H9 (cell line): ENCODE results near the gene KRT79. TPM values are rescaled to one million over a fixed set of nuclear protein-coding genes. Genes with fewer than 3 reads are reported as not detected.

ENCODE experiments used
- DNase-seq: peaks from one replicate; pipeline ENCODE4 v3.0.0-alpha.2; 2017
- H2AFZ ChIP-seq: one replicate; pipeline ENCODE4 v1.6.1; 2013; ENCODE audit warnings: mild to moderate bottlenecking, low read length, control low read depth, moderate library complexity
- H2AK5ac ChIP-seq: 2 replicates; pipeline ENCODE4 v1.6.1; 2013; ENCODE audit warnings: low read length, control low read depth, mixed read lengths; ENCODE audit not compliant: insufficient read length
- H2BK120ac ChIP-seq: one replicate; pipeline ENCODE4 v1.6.1; 2013; ENCODE audit warnings: low read depth, mild to moderate bottlenecking, low read length, control low read depth, inconsistent platforms; ENCODE audit not compliant: poor library complexity, severe bottlenecking
- H2BK12ac ChIP-seq: 2 replicates; pipeline ENCODE4 v1.6.1; 2013; ENCODE audit warnings: low read length, control low read depth, mixed read lengths, low read depth; ENCODE audit not compliant: insufficient read length
- H2BK15ac ChIP-seq: 2 replicates; pipeline ENCODE4 v1.6.1; 2013; ENCODE audit warnings: low read depth, low read length, control low read depth
- H2BK20ac ChIP-seq: one replicate; pipeline ENCODE4 v1.6.1; 2013; ENCODE audit warnings: low read depth, mild to moderate bottlenecking, low read length, control low read depth, inconsistent platforms; ENCODE audit not compliant: poor library complexity, severe bottlenecking
- H2BK5ac ChIP-seq: 2 replicates; pipeline ENCODE4 v1.6.1; 2013; ENCODE audit warnings: low read length, control low read depth, mixed read lengths; ENCODE audit not compliant: insufficient read length
- H3K14ac ChIP-seq: 2 replicates; pipeline ENCODE4 v1.6.1; 2013; ENCODE audit warnings: low read length, control low read depth; ENCODE audit not compliant: insufficient read depth
- H3K18ac ChIP-seq: 2 replicates; pipeline ENCODE4 v1.6.1; 2013; ENCODE audit warnings: low read depth, mild to moderate bottlenecking, mixed read lengths, low read length, control low read depth; ENCODE audit not compliant: insufficient read length
- H3K23ac ChIP-seq: 2 replicates; pipeline ENCODE4 v1.6.1; 2013; ENCODE audit warnings: low read length, control low read depth, mixed read lengths, low read depth; ENCODE audit not compliant: insufficient read length
- H3K23me2 ChIP-seq: 2 replicates; pipeline ENCODE4 v1.6.1; 2013; ENCODE audit warnings: low read depth, mild to moderate bottlenecking, mixed read lengths, low read length, control low read depth; ENCODE audit not compliant: insufficient read length, poor library complexity, severe bottlenecking
- H3K27ac ChIP-seq: 2 replicates; pipeline ENCODE4 v1.5.1; 2013; ENCODE audit warnings: low read length, control low read depth, mixed read lengths, low read depth; ENCODE audit not compliant: insufficient read length
- H3K27me3 ChIP-seq: 2 replicates; pipeline ENCODE4 v1.6.1; 2013; ENCODE audit warnings: low read length, control low read depth, inconsistent platforms; ENCODE audit not compliant: insufficient read depth
- H3K4ac ChIP-seq: 2 replicates; pipeline ENCODE4 v1.6.1; 2013; ENCODE audit warnings: low read depth, mild to moderate bottlenecking, control low read depth, inconsistent platforms, low read length, moderate library complexity
- H3K4me1 ChIP-seq: 2 replicates; pipeline ENCODE4 v1.6.1; 2013; ENCODE audit warnings: low read length, control low read depth, inconsistent platforms; ENCODE audit not compliant: insufficient read depth
- H3K4me2 ChIP-seq: 2 replicates; pipeline ENCODE4 v1.6.1; 2013; ENCODE audit warnings: low read length, control low read depth, mixed read lengths; ENCODE audit not compliant: insufficient read length, insufficient read depth
- H3K56ac ChIP-seq: 2 replicates; pipeline ENCODE4 v1.6.1; 2013; ENCODE audit warnings: low read depth, mild to moderate bottlenecking, mixed read lengths, low read length, control low read depth; ENCODE audit not compliant: insufficient read length
- H3K79me1 ChIP-seq: 2 replicates; pipeline ENCODE4 v1.6.1; 2013; ENCODE audit warnings: low read depth, mild to moderate bottlenecking, moderate library complexity, low read length, control low read depth, inconsistent platforms; ENCODE audit not compliant: insufficient read depth, poor library complexity, severe bottlenecking
- H3K79me2 ChIP-seq: 2 replicates; pipeline ENCODE4 v1.6.1; 2013; ENCODE audit warnings: low read length, control low read depth, inconsistent platforms; ENCODE audit not compliant: insufficient read depth
- H3K9ac ChIP-seq: 2 replicates; pipeline ENCODE4 v1.6.1; 2013; ENCODE audit warnings: low read length, control low read depth, mixed read lengths; ENCODE audit not compliant: insufficient read length; ENCODE audit errors: extremely low read depth
- H3K9me3 ChIP-seq: one replicate; pipeline ENCODE4 v1.6.1; 2013; ENCODE audit warnings: low read depth, low read length, inconsistent platforms; ENCODE audit not compliant: control insufficient read depth
- H3T11ph ChIP-seq: one replicate; pipeline ENCODE4 v1.6.1; 2013; ENCODE audit warnings: mild to moderate bottlenecking, low read length, control low read depth, inconsistent platforms
- H4K20me1 ChIP-seq: one replicate; pipeline ENCODE4 v1.6.1; 2013; ENCODE audit not compliant: control insufficient read depth, insufficient read length, insufficient read depth
- H4K5ac ChIP-seq: 2 replicates; pipeline ENCODE4 v1.6.1; 2013; ENCODE audit warnings: low read depth, mild to moderate bottlenecking, mixed read lengths, low read length, control low read depth; ENCODE audit not compliant: insufficient read length
- H4K8ac ChIP-seq: replicated peaks from 2 replicates; pipeline ENCODE4 v1.6.1; 2013; ENCODE audit warnings: low read length, control low read depth, mixed read lengths, low read depth; ENCODE audit not compliant: insufficient read length
- H4K91ac ChIP-seq: 2 replicates; pipeline ENCODE4 v1.6.1; 2013; ENCODE audit warnings: low read depth, mild to moderate bottlenecking, moderate library complexity, mixed read lengths, low read length, control low read depth; ENCODE audit not compliant: insufficient read length
- H3K27ac Mint-ChIP-seq, 3 experiments: 2 replicates in 2 of 3; 3 replicates in 1 of 3; pipeline ENCODE4 v1.8.0; 2020 to 2021; ENCODE audit warnings: mixed read lengths in 3 of 3, mild to moderate bottlenecking in 1 of 3, moderate library complexity in 1 of 3
- H3K27me3 Mint-ChIP-seq: 2 replicates; pipeline ENCODE4 v1.8.0; 2021; ENCODE audit warnings: low read depth, mild to moderate bottlenecking, moderate library complexity, mixed read lengths
- H3K36me3 Mint-ChIP-seq, 3 experiments: 2 replicates in 2 of 3; 3 replicates in 1 of 3; pipeline ENCODE4 v1.8.0; 2020 to 2021; ENCODE audit warnings: low read depth in 3 of 3, mixed read lengths in 3 of 3; ENCODE audit not compliant: insufficient read depth in 1 of 3
- H3K4me1 Mint-ChIP-seq, 2 experiments: 2 replicates each; pipeline ENCODE4 v1.8.0; 2020; ENCODE audit warnings: mixed read lengths in 2 of 2
- H3K4me3 Mint-ChIP-seq, 2 experiments: 2 replicates in 1 of 2; 3 replicates in 1 of 2; pipeline ENCODE4 v1.8.0; 2020 to 2021; ENCODE audit warnings: mild to moderate bottlenecking in 2 of 2, mixed read lengths in 2 of 2, moderate library complexity in 1 of 2
- H3K9me3 Mint-ChIP-seq, 2 experiments: 2 replicates in 1 of 2; 3 replicates in 1 of 2; pipeline ENCODE4 v1.8.0; 2020; ENCODE audit warnings: mild to moderate bottlenecking in 2 of 2, mixed read lengths in 2 of 2, moderate library complexity in 1 of 2
- WGBS: extraction: QIAGEN DNeasy Blood & Tissue Kit; methylation state at CpG from one replicate; pipeline ENCODE4 v1.1.7; 2013; ENCODE audit warnings: missing lambda C conversion rate, low lambda C conversion rate, mixed read lengths; ENCODE audit not compliant: insufficient read length; ENCODE audit errors: extremely low coverage; 5-methylcytosine and 5-hydroxymethylcytosine counted together
- total RNA-seq: library from RNA; stranded (reverse); gene quantifications from 2 replicates; pipeline ENCODE4 v1.2.1, GENCODE V29; 2021
- TF ChIP-seq, protein P1 (sequence below): fragments of 200-600 bp; sonication (generic); conservative IDR thresholded peaks from 3 replicates; pipeline ENCODE4 v1.8.0; 2021; ENCODE audit warnings: antibody characterized with exemption, mild to moderate bottlenecking

Gene KRT79
- total RNA-seq, 1 experiment from 2014 or later: not detected

DNA sequence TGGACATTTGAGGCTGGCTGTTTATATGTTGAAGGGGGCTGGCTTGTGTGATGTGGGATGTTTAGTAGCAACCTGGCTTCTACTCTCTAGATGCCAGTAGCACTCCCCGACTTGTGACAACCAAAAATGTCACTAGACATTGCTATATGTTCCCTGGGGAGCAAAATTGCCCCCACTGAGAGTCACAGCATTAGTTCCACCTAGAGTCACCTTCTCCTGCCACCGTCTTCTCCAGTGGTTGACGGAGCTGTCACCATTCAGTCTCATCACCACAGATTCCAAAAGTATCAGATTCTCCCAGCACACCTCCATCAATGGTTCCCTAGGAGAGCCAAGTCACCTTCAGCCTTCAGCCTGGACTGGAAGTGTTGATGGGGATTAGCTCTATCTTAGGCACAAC, 49.2 kb downstream of the KRT79 start:
- no peak overlapping the region for H3K4ac ChIP-seq
- H2BK20ac ChIP-seq: no peak overlapping the region
- Mint-ChIP-seq H3K4me1 (0 out of 4 replicates have a peak, but pooled peaks cover 0 to 4% of the 10 kb centered on the region in 2 experiments), H3K9me3 (peaks cover 0 to 2% of the 10 kb centered on the region in 2 experiments; a peak in 2 of 5 replicates), H3K27me3 (peaks cover 21% of the 10 kb centered on the region), H3K4me3 (no peak overlapping the region), H3K27ac (no peak overlapping the region), H3K36me3 (no peaks in the 10 kb centered on the region)
- no peaks in the 10 kb centered on the region for H3K79me1 ChIP-seq
- H3K9ac ChIP-seq: no peak overlapping the region
- H4K8ac ChIP-seq: no peak overlapping the region
- no peak overlapping the region for H3K18ac ChIP-seq
- H3K23ac ChIP-seq: no peak overlapping the region
- H3T11ph ChIP-seq: no peak overlapping the region
- H3K27ac ChIP-seq: no peak overlapping the region
- H3K56ac ChIP-seq: no peak overlapping the region
- H3K23me2 ChIP-seq: no peaks in the 10 kb centered on the region
- no peaks in the 10 kb centered on the region for H3K9me3 ChIP-seq
- H4K5ac ChIP-seq: no peak overlapping the region
- no peak overlapping the region for H2BK120ac ChIP-seq
- no peak overlapping the region for H4K91ac ChIP-seq
- H3K4me2 ChIP-seq: no peak overlapping the region
- H3K14ac ChIP-seq: no peak overlapping the region
- WGBS: no CpG with 5 or more reads among the region's 3 CpGs
- no peaks in the 10 kb centered on the region for H3K79me2 ChIP-seq
- TF ChIP-seq, protein P1, sequence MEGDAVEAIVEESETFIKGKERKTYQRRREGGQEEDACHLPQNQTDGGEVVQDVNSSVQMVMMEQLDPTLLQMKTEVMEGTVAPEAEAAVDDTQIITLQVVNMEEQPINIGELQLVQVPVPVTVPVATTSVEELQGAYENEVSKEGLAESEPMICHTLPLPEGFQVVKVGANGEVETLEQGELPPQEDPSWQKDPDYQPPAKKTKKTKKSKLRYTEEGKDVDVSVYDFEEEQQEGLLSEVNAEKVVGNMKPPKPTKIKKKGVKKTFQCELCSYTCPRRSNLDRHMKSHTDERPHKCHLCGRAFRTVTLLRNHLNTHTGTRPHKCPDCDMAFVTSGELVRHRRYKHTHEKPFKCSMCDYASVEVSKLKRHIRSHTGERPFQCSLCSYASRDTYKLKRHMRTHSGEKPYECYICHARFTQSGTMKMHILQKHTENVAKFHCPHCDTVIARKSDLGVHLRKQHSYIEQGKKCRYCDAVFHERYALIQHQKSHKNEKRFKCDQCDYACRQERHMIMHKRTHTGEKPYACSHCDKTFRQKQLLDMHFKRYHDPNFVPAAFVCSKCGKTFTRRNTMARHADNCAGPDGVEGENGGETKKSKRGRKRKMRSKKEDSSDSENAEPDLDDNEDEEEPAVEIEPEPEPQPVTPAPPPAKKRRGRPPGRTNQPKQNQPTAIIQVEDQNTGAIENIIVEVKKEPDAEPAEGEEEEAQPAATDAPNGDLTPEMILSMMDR: no peak
- no peak overlapping the region for H2AK5ac ChIP-seq
- no peaks in the 10 kb centered on the region for H4K20me1 ChIP-seq
- no peak overlapping the region for H2BK5ac ChIP-seq
- no peak overlapping the region for H2BK12ac ChIP-seq
- H2BK15ac ChIP-seq: no peak overlapping the region
- H3K4me1 ChIP-seq: no peaks in the 10 kb centered on the region
- no peak for DNase-seq
- H3K27me3 ChIP-seq: no peaks in the 10 kb centered on the region
- H2AFZ ChIP-seq: no peak overlapping the region
